Neuronal stem cell (in vitro differentiated cells): ENCODE measurements around the gene SEC11C.

Experiments
- DNase-seq: peaks from one replicate; pipeline ENCODE4 v3.0.0-alpha.2; 2013; ENCODE audit warnings: low spot score
- H2AFZ ChIP-seq: one replicate; pipeline ENCODE4 v1.6.1; 2013; ENCODE audit warnings: mild to moderate bottlenecking, low read length, inconsistent platforms
- H2AK5ac ChIP-seq: 2 replicates; pipeline ENCODE4 v1.6.1; 2013; ENCODE audit warnings: low read depth, mild to moderate bottlenecking, inconsistent platforms, low read length, moderate library complexity, mixed read lengths
- H2BK120ac ChIP-seq: 2 replicates; pipeline ENCODE4 v1.6.1; 2013; ENCODE audit warnings: low read depth, mild to moderate bottlenecking, inconsistent platforms, low read length, moderate library complexity, mixed read lengths
- H2BK12ac ChIP-seq: one replicate; pipeline ENCODE4 v1.6.1; 2013; ENCODE audit warnings: low read length, inconsistent platforms
- H2BK15ac ChIP-seq: 2 replicates; pipeline ENCODE4 v1.6.1; 2013; ENCODE audit warnings: mild to moderate bottlenecking, low read length, inconsistent platforms, mixed read lengths
- H2BK5ac ChIP-seq: one replicate; pipeline ENCODE4 v1.6.1; 2013; ENCODE audit warnings: inconsistent platforms, mild to moderate bottlenecking, low read length, moderate library complexity
- H3K14ac ChIP-seq: one replicate; pipeline ENCODE4 v1.6.1; 2013; ENCODE audit warnings: low read length, inconsistent platforms
- H3K18ac ChIP-seq: 2 replicates; pipeline ENCODE4 v1.6.1; 2013; ENCODE audit warnings: low read length, inconsistent platforms
- H3K23ac ChIP-seq: 2 replicates; pipeline ENCODE4 v1.6.1; 2013; ENCODE audit warnings: low read depth, mild to moderate bottlenecking, mixed read lengths, low read length, inconsistent platforms; ENCODE audit not compliant: poor library complexity
- H3K27ac ChIP-seq: replicated peaks from 3 replicates; pipeline ENCODE4 v1.5.1; 2013; ENCODE audit warnings: low read length, inconsistent platforms
- H3K27me3 ChIP-seq, 3 experiments: 2 replicates each; pipeline ENCODE4 v1.6.1; 2013; ENCODE audit warnings: low read length in 3 of 3, mild to moderate bottlenecking in 2 of 3, inconsistent platforms in 1 of 3, low read depth in 1 of 3, mixed read lengths in 1 of 3, moderate library complexity in 1 of 3; ENCODE audit not compliant: control insufficient read depth in 3 of 3, insufficient read depth in 3 of 3
- H3K36me3 ChIP-seq, 2 donors: replicated peaks in 1 of 2; 2 replicates each; pipeline ENCODE4 v1.6.1; 2013; ENCODE audit warnings: low read length in 2 of 2; ENCODE audit not compliant: control insufficient read depth in 2 of 2, insufficient read depth in 2 of 2
- H3K4ac ChIP-seq: 2 replicates; pipeline ENCODE4 v1.6.1; 2013; ENCODE audit warnings: inconsistent platforms, mild to moderate bottlenecking, low read length, moderate library complexity
- H3K4me1 ChIP-seq, 2 donors: 1 replicate in 1 of 2; 2 replicates in 1 of 2; pipeline ENCODE4 v1.6.1; 2013; ENCODE audit warnings: low read length in 2 of 2, low read depth in 1 of 2; ENCODE audit not compliant: control insufficient read depth in 2 of 2, insufficient read depth in 1 of 2
- H3K4me2 ChIP-seq: one replicate; pipeline ENCODE4 v1.6.1; 2013; ENCODE audit warnings: mild to moderate bottlenecking, low read length, inconsistent platforms; ENCODE audit not compliant: insufficient read depth, poor library complexity, severe bottlenecking
- H3K4me3 ChIP-seq, 2 donors: 2 replicates each; pipeline ENCODE4 v1.5.1; 2013; ENCODE audit warnings: low read length in 2 of 2, mild to moderate bottlenecking in 2 of 2, inconsistent platforms in 1 of 2, moderate library complexity in 1 of 2
- H3K79me1 ChIP-seq: one replicate; pipeline ENCODE4 v1.6.1; 2013; ENCODE audit warnings: low read depth, mild to moderate bottlenecking, inconsistent platforms, low read length, moderate library complexity
- H3K9ac ChIP-seq: one replicate; pipeline ENCODE4 v1.6.1; 2013; ENCODE audit warnings: mild to moderate bottlenecking, low read depth, low read length, inconsistent platforms; ENCODE audit not compliant: poor library complexity
- H3K9me3 ChIP-seq, 2 donors: replicated peaks in 1 of 2; 2 replicates each; pipeline versions ENCODE3 to v1.6.1; 2013; ENCODE audit warnings: low read length in 2 of 2, mild to moderate bottlenecking in 2 of 2, inconsistent platforms in 1 of 2, low read depth in 1 of 2, mixed read lengths in 1 of 2, moderate library complexity in 1 of 2; ENCODE audit not compliant: control insufficient read depth in 2 of 2, insufficient read depth in 1 of 2
- H4K8ac ChIP-seq: one replicate; pipeline ENCODE4 v1.6.1; 2013; ENCODE audit warnings: low read depth, mild to moderate bottlenecking, inconsistent platforms, low read length, moderate library complexity
- H4K91ac ChIP-seq: one replicate; pipeline ENCODE4 v1.6.1; 2013; ENCODE audit warnings: low read length, low read depth, mild to moderate bottlenecking, inconsistent platforms; ENCODE audit not compliant: poor library complexity
- WGBS, 2 donors: extraction: QIAGEN DNeasy Blood & Tissue Kit; methylation state at CpG; one replicate each; pipeline ENCODE4 v1.1.7; 2013; ENCODE audit warnings: missing lambda C conversion rate in 2 of 2, mixed read lengths in 1 of 2; ENCODE audit not compliant: insufficient read length in 2 of 2, insufficient replicate concordance in 1 of 2; ENCODE audit errors: extremely low coverage in 2 of 2; 5-methylcytosine and 5-hydroxymethylcytosine counted together

Gene SEC11C

GRCh38 chr18:59197636-59198035, 58.0 kb downstream of the SEC11C start:
- no peak overlapping the region for H2AK5ac ChIP-seq
- H3K9ac ChIP-seq: no peak overlapping the region
- H3K4me1 ChIP-seq: no peaks in the 10 kb centered on the region
- no peaks in the 10 kb centered on the region for H3K79me1 ChIP-seq
- no peaks in the 10 kb centered on the region for H3K36me3 ChIP-seq
- H3K27ac ChIP-seq: no peak overlapping the region
- WGBS, 2 donors: no CpG with 5 or more reads among the region's 2 CpGs
- H3K4ac ChIP-seq: no peak overlapping the region
- no peak overlapping the region for H2BK15ac ChIP-seq
- no peak overlapping the region for H2BK5ac ChIP-seq
- no peak overlapping the region for H3K14ac ChIP-seq
- no peak overlapping the region for H2AFZ ChIP-seq
- H3K4me3 ChIP-seq: no peak overlapping the region
- no peak overlapping the region for H2BK12ac ChIP-seq
- peaks cover 0 to 2% of the 10 kb centered on the region in 2 donors for H3K9me3 ChIP-seq
- no peak overlapping the region for H3K18ac ChIP-seq
- no peak overlapping the region for H4K8ac ChIP-seq
- no peak overlapping the region for H3K23ac ChIP-seq
- peaks cover 0 to 48% (median 0%) of the 10 kb centered on the region in 3 experiments for H3K27me3 ChIP-seq
- H2BK120ac ChIP-seq: no peak overlapping the region
- no peak for DNase-seq
- no peak overlapping the region for H3K4me2 ChIP-seq
- no peak overlapping the region for H4K91ac ChIP-seq

DNA sequence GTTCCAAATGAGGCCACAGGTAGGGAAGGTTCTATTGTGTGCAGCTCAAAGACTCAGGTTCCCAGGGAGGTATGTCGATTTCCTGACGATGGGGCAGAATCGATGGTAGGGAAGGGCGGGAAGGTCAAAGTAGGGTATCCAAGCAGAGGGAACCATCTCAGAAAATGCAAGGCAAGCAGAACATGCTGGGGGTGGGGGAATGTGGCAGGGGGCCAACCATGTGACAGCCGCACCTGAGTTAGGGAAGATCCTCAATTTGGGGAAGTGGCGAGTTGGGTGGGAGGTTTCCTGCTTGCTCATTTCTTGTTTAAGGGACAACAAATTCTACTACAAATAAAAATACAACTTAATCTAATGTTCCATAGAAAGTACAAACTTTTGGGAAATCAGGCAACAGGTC, 58.5 kb downstream of the SEC11C start:
- no peak for DNase-seq
- Histone ChIP-seq H3K18ac (no peak overlapping the region), H2BK120ac (no peak overlapping the region), H3K79me1 (no peaks in the 10 kb centered on the region), H3K9me3 (peaks cover 0 to 2% of the 10 kb centered on the region in 2 donors), H3K4me2 (no peak overlapping the region), H2BK15ac (no peak overlapping the region), H4K91ac (no peak overlapping the region), H3K4me3 (no peak overlapping the region), H3K14ac (no peak overlapping the region), H3K27ac (no peak overlapping the region), H2AFZ (no peak overlapping the region), H3K27me3 (peaks cover 0 to 53% (median 0%) of the 10 kb centered on the region in 3 experiments), H3K36me3 (no peaks in the 10 kb centered on the region), H2BK12ac (no peak overlapping the region), H3K9ac (no peak overlapping the region), H2AK5ac (no peak overlapping the region), H4K8ac (no peak overlapping the region), H3K4me1 (no peaks in the 10 kb centered on the region), H3K4ac (no peak overlapping the region), H2BK5ac (no peak overlapping the region), H3K23ac (no peak overlapping the region)
- WGBS, 2 donors: no CpG with 5 or more reads among the region's 6 CpGs

DNA sequence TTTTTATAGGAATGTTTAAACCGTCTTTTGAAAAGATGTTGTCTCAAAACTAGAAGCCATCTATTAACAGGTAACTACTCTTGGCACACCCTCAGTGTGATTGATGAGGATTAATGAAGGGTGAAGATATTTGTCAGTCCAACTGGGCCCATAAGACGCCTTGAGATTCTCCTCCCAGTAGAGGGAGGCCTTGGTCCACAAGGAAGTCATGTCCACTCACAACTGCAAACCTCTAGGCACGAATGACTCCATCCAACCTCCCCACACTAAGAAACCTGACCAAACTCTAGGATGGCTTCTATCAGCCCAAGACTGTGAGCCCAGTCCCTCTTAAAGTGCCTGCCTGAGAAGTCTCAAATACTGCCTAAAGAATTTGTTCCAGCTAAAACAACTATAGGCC, 61.1 kb downstream of the SEC11C start:
- H3K4me3 ChIP-seq: no peak overlapping the region
- DNase-seq: no peak
- no CpG with 5 or more reads among the region's 3 CpGs for WGBS, 2 donors

DNA sequence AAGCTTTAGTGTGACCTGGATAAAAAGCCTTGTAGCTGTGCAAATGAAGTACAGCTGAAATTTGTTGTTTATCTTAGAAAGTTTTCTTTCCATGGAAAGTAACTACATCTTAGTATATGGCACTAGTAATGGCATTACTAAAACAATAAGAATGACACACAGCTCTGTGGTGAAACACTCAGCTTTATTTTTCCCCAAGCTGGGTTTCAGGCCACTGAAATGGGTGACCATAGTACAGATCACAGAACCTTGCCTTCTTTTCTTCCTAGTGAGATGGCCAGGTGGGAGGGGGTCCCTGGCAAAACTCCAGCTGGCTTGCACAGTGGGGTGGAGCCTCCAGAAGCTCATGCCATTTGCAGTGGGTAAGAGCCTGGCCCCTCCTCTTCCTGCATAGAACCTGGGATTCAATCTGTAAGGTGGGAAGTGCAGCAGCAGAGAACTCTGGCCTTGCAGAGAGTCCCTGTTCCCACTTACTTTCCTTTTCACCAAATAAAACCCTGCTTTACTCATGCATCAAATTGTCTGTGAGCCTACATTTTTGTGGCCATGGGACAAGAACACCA, 62.7 kb downstream of the SEC11C start:
- H3K4me1 ChIP-seq: no peaks in the 10 kb centered on the region
- H2BK12ac ChIP-seq: no peak overlapping the region
- no peaks in the 10 kb centered on the region for H3K79me1 ChIP-seq
- H3K27ac ChIP-seq: no peak overlapping the region
- H3K23ac ChIP-seq: no peak overlapping the region
- no peak overlapping the region for H3K9ac ChIP-seq
- no peaks in the 10 kb centered on the region for H3K9me3 ChIP-seq
- H3K4me3 ChIP-seq: no peak overlapping the region
- H3K4ac ChIP-seq: no peak overlapping the region
- H3K18ac ChIP-seq: no peak overlapping the region
- H4K8ac ChIP-seq: no peak overlapping the region
- no peak overlapping the region for H2AK5ac ChIP-seq
- H3K27me3 ChIP-seq: peaks cover 0 to 54% (median 0%) of the 10 kb centered on the region in 3 experiments
- no peak for DNase-seq
- no peak overlapping the region for H4K91ac ChIP-seq
- H2BK120ac ChIP-seq: no peak overlapping the region
- H2BK5ac ChIP-seq: no peak overlapping the region
- H2AFZ ChIP-seq: no peak overlapping the region
- no peak overlapping the region for H2BK15ac ChIP-seq
- no peak overlapping the region for H3K4me2 ChIP-seq
- H3K14ac ChIP-seq: no peak overlapping the region
- no peaks in the 10 kb centered on the region for H3K36me3 ChIP-seq

More for the DNA sequence above, 61.1 kb downstream of the SEC11C start:
- peaks cover 0 to 60% (median 0%) of the 10 kb centered on the region in 3 experiments for H3K27me3 ChIP-seq
- no peak overlapping the region for H2BK5ac ChIP-seq
- H3K14ac ChIP-seq: no peak overlapping the region
- H4K91ac ChIP-seq: no peak overlapping the region
- H2AK5ac ChIP-seq: no peak overlapping the region
- H3K18ac ChIP-seq: no peak overlapping the region
- no peak overlapping the region for H2BK12ac ChIP-seq
- no peak overlapping the region for H3K27ac ChIP-seq
- H3K23ac ChIP-seq: no peak overlapping the region
- no peaks in the 10 kb centered on the region for H3K4me1 ChIP-seq
- no peak overlapping the region for H3K9ac ChIP-seq
- no peak overlapping the region for H2BK15ac ChIP-seq
- H3K4me2 ChIP-seq: no peak overlapping the region
- no peak overlapping the region for H3K4ac ChIP-seq
- H4K8ac ChIP-seq: no peak overlapping the region
- H2AFZ ChIP-seq: no peak overlapping the region
- H2BK120ac ChIP-seq: no peak overlapping the region
- no peaks in the 10 kb centered on the region for H3K36me3 ChIP-seq
- no peaks in the 10 kb centered on the region for H3K79me1 ChIP-seq
- no peaks in the 10 kb centered on the region for H3K9me3 ChIP-seq
